ENCODE results near the gene C10orf120.

The C10orf120 gene

DNA sequence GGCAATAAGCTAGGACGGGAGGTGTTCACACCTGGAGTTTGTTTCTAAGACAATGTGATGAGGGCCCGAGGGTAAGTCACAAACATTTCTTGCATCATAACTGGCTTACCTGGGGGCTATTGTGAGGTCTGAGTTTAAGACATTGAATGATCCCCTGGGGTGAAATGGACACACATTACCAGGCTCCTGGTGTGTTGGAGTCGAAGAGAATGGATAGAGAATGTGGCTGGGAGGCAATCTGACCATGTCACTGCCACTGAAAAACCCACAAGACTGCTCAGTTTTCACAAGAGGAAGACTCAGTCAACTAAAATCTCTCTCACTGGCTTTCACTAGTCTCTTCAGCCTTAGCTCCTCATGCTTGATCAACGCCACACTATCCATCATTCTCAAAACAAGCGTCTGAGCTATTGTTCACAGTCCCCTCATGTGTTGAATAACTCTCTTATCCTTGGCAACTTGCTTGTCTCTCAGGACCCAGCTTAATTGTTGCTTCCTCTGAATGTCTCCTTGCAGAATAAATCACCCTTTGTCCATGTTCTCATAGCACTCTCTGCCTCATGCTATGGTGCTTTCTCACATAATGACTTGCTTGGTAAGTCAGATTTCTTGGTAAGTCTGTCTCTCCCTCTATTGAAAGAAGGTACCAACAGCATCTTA, at the start of gene C10orf120:
TSS of gene C10orf120 (minus strand) at position 51 of the 660 bp plus-strand sequence. CDS start 56 bp downstream, outside the sequence.
- no peak for DNase-seq (ENCODE audit: low read depth)

DNA sequence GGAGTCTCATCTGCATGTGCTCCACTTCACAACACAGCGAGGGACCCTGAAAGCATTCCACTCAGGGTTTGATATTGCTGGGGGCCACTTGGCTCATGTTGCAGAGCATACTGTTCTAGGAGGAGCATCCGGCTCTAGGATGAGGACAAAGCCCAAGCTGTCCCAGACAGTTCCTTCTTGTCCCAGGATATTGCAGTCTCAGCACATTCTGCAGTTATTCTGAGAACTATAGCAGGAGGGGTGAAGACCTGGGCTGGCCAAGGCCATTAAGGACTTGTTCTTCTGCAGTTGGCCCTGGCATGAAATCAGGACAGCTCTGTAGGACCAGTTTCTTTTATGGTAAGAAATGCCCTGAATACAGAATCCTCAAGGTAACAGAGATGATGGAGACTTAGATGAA, 48.9 kb upstream of the C10orf120 start:
- DNase-seq (ENCODE audit: low read depth) = no peak

DNA sequence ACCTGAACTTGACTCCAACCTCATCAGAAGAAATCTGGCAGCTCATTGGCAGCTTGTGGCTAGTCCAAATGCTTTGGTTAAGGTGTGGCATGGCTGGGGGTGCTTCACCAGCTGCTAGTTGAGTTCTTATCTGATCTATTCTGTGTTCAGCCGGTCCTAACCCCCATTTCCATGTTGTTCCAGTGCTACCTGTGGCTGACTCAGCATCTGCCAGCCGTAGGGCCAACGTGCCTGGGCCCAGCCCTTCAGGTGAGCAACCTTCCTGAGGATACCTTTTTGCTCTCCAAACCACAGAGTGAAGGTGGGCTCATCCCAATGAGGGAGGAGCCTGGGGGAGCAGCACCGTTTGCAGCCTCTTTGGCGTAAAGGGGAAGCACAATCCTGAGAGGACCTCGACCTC, 46.8 kb upstream of the C10orf120 start:
- DNase-seq (ENCODE audit: low read depth) = no peak

DNA sequence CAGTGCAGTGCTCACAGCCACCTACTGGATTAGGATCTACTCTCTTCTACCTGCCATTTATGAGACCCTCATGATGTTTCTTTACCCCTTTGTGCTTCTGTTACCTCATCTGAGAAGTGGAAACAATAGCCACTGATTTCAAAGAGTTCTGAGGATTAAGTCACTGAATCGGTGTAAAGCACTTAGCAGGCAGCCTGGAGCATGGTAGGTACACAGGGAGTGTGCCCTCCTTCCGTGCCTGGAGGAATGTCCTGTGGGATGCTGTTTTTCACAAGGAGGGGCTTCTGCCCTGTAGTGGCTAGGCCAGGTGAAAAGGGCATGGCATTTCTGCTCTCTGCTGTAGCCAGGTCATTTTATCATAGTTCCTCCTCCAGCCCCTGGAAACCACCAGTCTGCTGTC, 44.6 kb upstream of the C10orf120 start:
- no peak for DNase-seq (ENCODE audit: low read depth)

DNA sequence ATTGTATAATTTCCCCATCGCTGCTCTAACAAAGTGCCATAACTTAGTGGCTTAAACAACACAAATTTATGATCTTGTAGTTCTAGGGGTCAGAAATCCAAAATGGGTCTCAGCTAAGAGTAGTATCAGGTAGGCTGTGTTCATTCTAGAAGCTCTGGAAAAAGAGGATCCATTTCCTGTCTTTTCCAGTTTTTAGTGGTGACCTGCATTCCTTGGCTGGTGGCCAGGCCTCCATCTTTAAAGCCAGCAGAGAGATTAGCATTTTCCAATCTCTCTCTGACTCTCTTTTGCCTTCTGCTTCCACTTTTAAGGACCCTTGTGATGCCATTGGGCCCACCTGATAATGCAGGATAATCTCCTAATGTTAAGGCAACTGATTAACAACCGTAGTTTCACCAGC, 41.0 kb upstream of the C10orf120 start:
- DNase-seq (ENCODE audit: low read depth) = no peak

DNA sequence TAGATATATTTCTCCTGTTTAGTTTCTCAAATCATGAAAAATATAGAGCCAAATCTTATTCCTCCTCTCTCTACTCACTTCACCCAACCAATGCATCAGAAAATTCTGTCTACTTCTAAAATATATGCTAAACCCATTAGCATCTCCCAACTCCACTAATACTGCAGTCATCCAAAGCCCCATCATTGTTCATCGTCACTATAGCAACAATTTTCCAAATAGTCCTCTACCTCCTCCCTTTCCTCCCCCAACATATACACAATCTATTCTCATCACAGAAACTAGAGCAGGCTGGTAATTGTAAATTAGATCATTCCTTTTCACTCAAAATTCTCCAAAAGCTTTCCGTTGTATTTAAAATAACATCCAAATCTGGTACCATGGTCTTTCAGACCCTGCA, 38.4 kb upstream of the C10orf120 start:
- DNase-seq (ENCODE audit: low read depth) = no peak

DNA sequence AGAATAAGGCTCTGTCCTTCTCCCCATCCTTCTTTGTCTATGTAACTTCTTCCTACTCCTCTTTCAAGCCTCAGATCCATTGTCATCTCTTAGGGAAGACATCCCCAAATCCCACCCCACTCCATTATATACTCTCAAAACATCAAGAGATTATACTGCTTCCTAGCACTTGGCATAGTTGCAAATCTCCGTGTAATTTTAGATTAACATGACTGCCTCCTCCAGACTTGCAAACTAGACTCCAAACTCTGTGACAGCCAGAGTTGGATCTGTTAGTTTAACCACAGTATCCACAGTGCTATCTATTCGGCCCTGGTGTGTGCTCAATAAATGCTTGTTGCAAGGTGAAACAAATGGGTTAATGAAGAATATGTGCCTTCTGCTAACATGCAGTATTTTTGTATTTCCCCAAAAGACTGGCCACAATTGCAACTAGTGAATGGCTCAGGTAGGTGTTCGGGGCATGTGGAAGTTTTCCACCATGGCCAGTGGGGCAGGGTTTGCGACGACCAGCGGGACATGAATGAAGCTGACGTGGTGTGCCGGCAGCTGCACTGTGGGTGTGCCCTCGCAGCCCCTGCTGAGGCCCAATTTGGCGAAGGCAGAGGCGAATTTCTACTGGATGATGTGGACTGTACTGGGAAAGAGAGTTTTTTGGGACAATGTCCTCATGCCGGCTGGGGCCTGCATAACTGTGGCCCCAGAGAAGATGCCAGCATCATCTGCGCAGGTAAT, 34.5 kb upstream of the C10orf120 start:
- no peak for DNase-seq (ENCODE audit: low read depth)

DNA sequence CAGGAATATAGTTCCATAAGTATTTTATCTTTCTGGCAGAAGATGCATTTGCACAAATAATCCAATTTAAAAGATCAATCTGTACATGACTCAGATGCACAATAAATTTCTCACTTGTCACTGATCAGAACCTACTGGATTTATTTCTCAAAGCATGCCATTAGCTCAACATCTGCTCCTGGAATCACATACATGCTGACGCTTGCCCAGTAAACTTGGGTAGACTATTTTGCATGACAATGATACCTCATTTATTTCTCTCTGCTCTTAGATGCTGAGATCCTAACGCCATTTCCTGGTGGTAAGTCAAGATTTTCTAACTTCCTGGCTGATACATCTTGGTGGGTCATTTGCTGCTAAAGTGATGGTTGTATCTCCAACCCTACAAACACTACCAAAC, 33.8 kb upstream of the C10orf120 start:
- DNase-seq (ENCODE audit: low read depth) = no peak

DNA sequence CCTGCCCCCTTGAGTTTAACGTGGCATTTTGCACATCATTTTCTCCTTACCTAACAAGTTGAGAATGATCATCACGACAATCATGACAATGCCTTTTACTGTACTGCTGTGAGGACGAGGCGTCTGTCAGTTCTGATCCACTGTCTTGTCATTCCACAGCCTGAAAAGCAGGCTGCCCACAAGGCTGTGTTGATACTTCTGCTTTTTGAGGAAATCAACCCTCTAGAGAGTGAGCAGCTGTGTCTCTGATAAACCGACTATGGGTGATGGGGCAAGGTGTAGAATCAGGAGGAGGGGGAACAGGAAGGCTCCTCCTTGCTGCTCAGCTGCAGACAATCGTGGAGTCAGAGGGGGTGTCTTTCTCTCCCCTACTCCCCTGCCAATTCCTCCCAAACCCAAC, 30.6 kb upstream of the C10orf120 start:
- DNase-seq (ENCODE audit: low read depth) = no peak

DNA sequence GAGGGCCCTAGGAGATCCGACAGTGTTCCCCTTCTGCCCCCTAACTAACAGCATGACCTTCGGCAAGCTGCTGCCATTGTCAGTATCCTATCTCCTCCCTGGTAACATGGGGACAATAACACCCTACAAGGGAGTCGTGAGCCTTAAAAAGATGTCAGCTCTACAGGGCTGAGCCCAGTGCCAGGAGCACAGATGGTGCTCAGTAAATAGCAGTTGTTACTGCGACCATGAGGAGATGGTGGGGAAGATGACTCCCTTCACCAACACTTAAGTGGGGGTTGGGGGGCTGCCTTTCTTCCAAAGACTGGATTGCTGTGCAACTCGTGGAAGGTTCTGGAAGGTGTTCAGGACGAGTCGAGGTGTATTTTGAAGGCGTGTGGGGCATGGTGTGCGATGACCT, 29.5 kb upstream of the C10orf120 start:
- DNase-seq (ENCODE audit: low read depth) = no peak

DNA sequence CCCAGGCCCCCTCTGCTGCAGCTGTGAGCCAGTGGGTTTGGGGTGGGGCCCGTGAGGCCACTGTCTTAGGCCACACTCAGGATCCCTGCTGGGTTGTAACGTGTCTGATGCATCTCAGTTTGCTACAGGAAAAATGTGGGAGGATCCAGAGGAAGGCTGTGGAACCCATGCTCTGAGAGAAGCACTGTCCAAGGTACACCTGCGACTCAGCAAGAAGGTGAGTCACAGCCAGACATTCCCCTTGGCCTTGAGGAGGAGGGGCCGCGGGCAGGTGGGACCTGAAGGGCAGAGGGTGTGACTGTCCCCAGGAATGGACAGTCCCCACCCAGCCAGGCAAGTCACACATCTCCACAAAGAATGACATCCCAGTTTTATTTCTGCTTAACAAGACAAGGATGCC, 27.8 kb upstream of the C10orf120 start:
- DNase-seq (ENCODE audit: low read depth) = no peak

DNA sequence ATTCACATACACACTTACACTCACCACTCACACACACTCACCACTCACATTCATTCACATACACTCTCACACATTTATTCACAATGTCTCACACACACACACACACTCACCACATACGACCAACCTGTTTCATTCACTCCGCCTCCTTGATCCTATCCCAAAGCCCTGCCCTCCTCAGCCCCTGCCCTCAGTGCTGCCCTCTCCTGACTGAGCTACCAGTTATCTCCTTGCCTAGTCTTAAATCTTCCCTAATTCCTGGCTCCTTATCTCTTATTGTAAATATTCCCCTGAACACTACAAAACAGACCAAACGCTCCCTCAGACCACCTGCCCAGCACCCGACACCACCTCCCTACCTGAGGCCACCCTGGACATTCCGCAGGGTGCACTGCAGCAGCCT, 26.1 kb upstream of the C10orf120 start:
- DNase-seq (ENCODE audit: low read depth) = no peak

DNA sequence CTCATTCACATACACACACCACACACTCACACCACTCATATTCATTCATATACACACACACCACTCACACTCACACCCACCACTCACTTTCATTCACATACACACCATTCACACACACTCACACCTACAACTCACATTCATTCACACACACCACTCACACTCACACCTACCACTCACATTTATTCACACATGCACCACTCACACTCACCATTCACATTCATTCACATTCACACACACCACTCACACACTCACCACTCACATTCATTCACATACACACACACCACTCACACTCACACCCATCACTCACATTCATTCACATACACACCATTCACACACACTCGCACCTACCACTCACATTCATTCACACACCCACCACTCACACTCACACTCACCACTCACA, 25.4 kb upstream of the C10orf120 start:
- DNase-seq (ENCODE audit: low read depth) = no peak

DNA sequence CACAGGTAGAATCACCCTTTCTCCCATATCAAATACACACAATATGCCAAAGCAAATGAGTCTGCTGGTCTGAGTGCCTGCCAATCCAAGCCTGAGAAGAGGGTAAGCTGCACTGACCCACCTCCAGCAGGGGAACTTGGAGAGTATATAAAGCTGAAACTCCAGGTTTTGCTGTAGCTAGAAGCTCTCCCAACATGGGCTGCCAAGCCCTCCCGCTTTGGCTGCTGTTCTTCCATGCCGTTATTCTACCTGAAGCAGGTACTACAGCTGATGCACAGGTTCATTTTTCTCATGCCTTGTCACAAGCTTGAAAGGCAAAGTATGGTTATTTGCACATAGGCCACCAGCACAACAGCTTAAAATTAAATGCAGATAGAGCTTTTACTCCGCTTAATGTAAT, 21.5 kb upstream of the C10orf120 start:
- no peak for DNase-seq (ENCODE audit: low read depth)

DNA sequence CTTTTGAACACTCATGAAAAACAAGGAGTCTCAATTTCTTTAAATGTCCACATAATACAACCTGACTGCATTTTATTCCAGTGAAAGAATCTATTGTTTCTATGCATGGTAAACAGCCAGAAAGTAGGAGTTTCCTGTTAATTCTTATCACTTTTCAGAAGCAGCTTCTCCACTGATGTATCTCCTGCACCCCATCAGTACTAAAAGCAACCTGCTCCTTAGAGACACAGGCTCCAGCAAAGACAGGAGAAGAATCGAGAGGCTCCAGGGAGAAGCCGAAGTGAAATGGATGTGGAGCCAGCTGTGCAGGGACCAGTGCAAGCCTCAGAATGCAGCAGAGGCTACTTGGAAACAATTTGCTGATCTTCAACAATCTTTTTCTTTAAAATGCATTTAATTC, 16.4 kb upstream of the C10orf120 start:
- no peak for DNase-seq (ENCODE audit: low read depth)

DNA sequence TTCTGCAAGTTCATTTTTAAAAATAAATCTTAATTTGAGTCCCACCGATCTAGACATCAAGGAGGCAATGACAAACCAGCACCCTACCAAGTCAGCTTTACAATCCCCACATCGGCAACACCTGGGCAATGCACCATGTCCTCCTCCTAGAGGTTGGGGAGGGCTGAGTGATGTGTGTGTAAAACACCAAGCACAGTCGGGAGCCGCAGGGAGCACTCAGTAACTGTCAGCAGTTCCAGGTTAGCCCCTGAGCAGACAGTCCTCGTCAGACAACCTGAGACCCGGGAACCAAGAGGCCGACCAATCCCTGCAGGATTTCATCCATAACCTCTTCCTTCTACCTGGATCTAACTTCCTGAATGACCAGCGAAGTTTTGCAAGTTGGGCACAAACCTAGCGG, 15.9 kb upstream of the C10orf120 start:
- no peak for DNase-seq (ENCODE audit: low read depth)

DNA sequence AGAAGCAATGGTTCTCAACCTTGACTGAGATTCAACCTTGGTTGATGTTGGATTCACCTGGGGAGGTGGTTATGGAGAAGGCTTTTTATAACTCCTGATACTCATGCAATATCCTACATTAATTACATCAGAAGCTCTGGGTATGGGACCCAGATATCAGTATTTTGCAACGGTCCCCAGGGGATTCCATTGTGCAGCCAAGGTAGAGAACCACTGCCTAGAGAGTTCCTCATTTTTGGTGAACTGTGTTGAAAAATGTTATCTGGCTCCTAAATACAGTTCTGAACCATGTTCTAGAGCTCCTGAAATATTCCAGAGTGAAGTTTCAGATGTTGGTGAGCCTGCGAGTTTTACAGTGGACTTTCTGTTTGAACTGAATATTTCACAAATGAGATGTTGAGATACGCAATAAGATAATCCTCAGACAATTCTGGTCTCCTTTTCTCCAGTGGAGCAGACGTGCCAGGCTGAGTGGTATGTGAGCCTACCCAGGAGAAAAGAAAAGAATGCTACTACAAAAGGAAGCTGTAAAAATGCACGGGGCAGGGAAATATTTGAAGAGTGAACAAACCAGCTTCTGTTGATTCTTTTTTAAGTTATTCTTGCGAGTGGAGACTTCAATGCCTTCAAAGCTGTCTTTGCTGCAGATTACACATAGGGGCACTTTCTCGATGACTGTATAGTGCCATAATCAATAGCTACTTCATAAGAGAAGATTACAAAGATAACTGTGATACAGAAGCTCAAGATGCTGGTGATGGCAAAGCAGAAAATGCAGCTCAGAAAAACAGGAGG, 13.6 kb upstream of the C10orf120 start:
- no peak for DNase-seq (ENCODE audit: low read depth)

DNA sequence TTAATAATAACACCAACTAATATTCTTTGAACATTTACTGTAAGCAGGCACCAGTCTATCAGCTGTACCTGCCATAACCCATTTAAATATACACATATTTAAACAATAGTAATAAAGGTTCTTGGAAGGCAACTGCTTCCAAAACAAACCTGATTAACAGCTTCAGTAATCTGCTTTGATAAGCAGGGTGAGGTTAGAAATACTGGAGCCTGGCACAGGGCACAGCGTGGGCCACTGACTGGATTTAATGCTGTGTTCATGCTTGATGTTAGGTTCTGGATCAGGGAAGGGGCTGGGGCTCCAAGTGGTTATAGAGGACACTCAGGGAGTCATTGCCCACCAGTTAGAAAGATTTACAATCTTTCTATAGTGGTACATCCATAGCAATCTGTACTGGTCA, 10.9 kb upstream of the C10orf120 start:
- DNase-seq (ENCODE audit: low read depth) = no peak

DNA sequence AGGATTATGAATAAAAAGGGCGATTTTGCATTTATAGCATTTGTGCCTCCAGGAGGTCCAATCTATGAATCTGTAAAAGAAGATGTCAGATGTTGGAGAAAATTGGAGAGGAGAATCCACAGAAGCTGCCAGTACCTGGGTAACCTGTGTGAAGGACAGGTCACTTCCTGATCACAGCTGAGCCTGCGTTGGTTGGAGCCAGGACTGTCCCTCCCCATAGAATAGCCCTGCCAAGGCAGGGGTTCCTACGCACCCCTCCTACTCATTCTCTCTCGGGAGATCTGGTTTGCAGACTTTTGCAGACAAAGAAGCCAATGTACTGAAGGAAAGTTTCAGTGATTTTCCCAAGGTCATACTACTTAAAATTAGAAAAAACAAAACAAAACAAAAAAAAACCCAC, 10.3 kb upstream of the C10orf120 start:
- DNase-seq (ENCODE audit: low read depth) = no peak

DNA sequence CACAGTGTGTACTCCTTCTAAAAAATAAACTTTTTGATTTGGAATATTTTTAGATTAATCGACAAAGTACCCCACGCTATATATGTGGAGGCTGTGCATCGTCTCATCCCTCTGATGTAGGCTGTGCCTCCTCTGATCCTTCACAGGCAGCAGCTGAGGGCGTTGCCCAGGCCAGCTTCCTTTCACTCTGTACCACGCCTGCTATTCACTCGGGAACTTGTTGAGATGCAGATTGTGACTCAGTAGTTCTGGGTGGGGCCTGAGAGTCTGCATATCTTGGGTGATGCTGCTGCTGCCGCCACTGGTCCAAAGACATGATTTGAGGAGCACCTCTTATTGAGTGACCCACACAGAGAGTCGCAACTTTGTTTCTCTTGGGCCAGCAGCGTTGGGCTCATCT, 7.9 kb upstream of the C10orf120 start:
- DNase-seq (ENCODE audit: low read depth) = no peak

DNA sequence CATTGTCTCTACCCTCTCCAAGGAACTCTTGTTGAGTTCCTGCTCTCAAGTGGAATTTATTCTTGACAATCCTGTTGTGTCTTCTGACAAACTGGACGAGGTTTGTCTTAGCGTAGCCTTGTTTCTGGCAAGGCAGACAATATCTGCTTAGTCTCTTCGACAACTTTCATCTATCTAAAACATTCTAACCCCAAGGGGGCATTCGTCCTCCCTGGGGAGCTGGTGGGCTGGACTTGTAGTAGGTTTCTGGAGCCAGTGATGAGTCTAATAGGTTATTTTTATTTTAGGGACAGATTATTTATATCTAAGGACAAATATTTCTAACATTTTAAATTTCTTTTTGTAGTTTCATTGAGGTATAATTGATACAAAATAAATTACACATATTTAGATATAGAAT, 7.3 kb upstream of the C10orf120 start:
- DNase-seq (ENCODE audit: low read depth) = no peak

DNA sequence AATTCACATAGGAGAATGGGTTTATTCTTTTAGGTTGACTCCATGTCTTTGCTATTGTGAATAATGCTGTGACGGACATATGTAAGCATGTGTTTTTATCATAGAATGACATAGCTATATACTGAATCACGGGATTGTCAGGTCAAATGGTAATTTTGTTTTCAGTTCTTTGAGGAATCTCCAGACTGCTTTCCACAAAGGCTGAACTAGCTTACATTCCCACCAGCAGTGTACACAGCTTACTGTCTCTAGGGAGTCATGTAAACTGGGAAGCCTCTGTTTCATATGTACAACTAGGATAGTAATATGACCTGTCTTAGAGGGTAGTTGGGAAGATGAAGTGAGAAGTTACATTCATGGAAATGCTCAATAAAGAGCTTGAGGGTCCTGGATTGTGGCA, 6.8 kb upstream of the C10orf120 start:
- no peak for DNase-seq (ENCODE audit: low read depth)
